K562 (cell line): Measurements from ENCODE around the gene ELAVL3. TPM values are rescaled to one million over a fixed set of nuclear protein-coding genes. Genes with fewer than 3 reads are reported as not detected.

Experiments used
- BRF1 ChIP-seq: IDR thresholded peaks from 3 replicates; pipeline ENCODE4 v1.6.1; 2011; ENCODE audit warnings: borderline replicate concordance, mild to moderate bottlenecking; ENCODE audit not compliant: insufficient read length; ENCODE audit errors: extremely low read depth
- C11orf30 ChIP-seq: fragments of 450-650 bp; IDR thresholded peaks from 2 replicates; pipeline ENCODE4 v1.6.1; 2016; ENCODE audit warnings: low read depth, mild to moderate bottlenecking
- GABPB1 ChIP-seq: sonication (generic); formaldehyde crosslinking; IDR thresholded peaks from 2 replicates; pipeline ENCODE4 v1.8.0; 2022; ENCODE audit warnings: mild to moderate bottlenecking, missing genetic modification reagents
- GTF2E2 ChIP-seq: fragments of 200-800 bp; sonication (Bioruptor generic); IDR thresholded peaks from 2 replicates; pipeline ENCODE4 v1.6.1; 2016; ENCODE audit warnings: missing genetic modification characterization, missing compliant biosample characterization
- HEY1 ChIP-seq: fragments of 250-450 bp; sonication (Bioruptor Pico); IDR thresholded peaks from 2 replicates; pipeline ENCODE4 v1.5.0; 2020; ENCODE audit warnings: mild to moderate bottlenecking, moderate library complexity, borderline replicate concordance
- HNRNPH1 ChIP-seq: fragments of 200-400 bp; formaldehyde crosslinking; optimal IDR thresholded peaks from 2 replicates; pipeline ENCODE3; 2017; ENCODE audit warnings: low read depth, mild to moderate bottlenecking, low read length, moderate library complexity
- JUN ChIP-seq, 2 experiments: sonication (generic) in 1 of 2; formaldehyde crosslinking in 1 of 2; IDR thresholded peaks; 2 replicates each; pipeline versions ENCODE4 v1.6.1 to v1.8.0; 2012 to 2022; ENCODE audit warnings: borderline replicate concordance in 2 of 2, mild to moderate bottlenecking in 2 of 2, improper control_type of control experiment in 1 of 2, low read depth in 1 of 2, low read length in 1 of 2, missing genetic modification reagents in 1 of 2
- NCOA4 ChIP-seq: fragments of 450-650 bp; IDR thresholded peaks from 2 replicates; pipeline ENCODE4 v1.6.1; 2018; ENCODE audit warnings: mild to moderate bottlenecking; ENCODE audit not compliant: partially characterized antibody
- NELFE ChIP-seq: IDR thresholded peaks from 2 replicates; pipeline ENCODE4 v1.6.1; 2011; ENCODE audit warnings: mild to moderate bottlenecking; ENCODE audit not compliant: insufficient read depth, insufficient read length
- RBM25 ChIP-seq: fragments of 200-400 bp; formaldehyde crosslinking; IDR thresholded peaks from 2 replicates; pipeline ENCODE4 v1.6.1; 2018; ENCODE audit warnings: low read length, low read depth, moderate library complexity; ENCODE audit not compliant: severe bottlenecking
- TCF3 ChIP-seq: sonication (generic); formaldehyde crosslinking; IDR thresholded peaks from 2 replicates; pipeline ENCODE4 v1.4.0; 2020; ENCODE audit warnings: mild to moderate bottlenecking, missing genetic modification reagents
- ZNF263 ChIP-seq: sonication (generic); formaldehyde crosslinking; IDR thresholded peaks from 2 replicates; pipeline ENCODE4 v1.8.0; 2022; ENCODE audit warnings: mild to moderate bottlenecking, missing genetic modification reagents, borderline replicate concordance
- ZNF354B ChIP-seq: fragments of 250-450 bp; sonication (Bioruptor Pico); IDR thresholded peaks from 2 replicates; pipeline ENCODE4 v1.4.0; 2020
- ZNF511 ChIP-seq: sonication (generic); formaldehyde crosslinking; IDR thresholded peaks from 2 replicates; pipeline ENCODE4 v1.8.0; 2022; ENCODE audit warnings: mild to moderate bottlenecking, missing genetic modification reagents
- polyA plus RNA-seq, 8 experiments: library from polyadenylated mRNA; depleted of rRNA in 4 of 8; stranded (reverse) in 5 of 8; unstranded in 3 of 8; fragments of >200 nt; fragmentation: Nextera tagmentation in 2 of 8; fragmentation: Illumina TruSeq in 1 of 8; extraction: Ambion mirVana in 2 of 8; extraction: Trizol in 1 of 8; gene quantifications; 2 replicates each; pipeline versions ENCODE4 v1.2.1 to v1.2.3, GENCODE V29; 2011 to 2014; ENCODE audit warnings: inconsistent platforms in 1 of 8, missing spikeins in 1 of 8
- total RNA-seq, 7 experiments: library from RNA; depleted of rRNA in 6 of 7; stranded (reverse); fragments of >200 nt in 6 of 7; fragmentation: Illumina TruSeq in 2 of 7; extraction: Trizol in 2 of 7; gene quantifications; 2 replicates each; pipeline versions ENCODE4 v1.2.1 to v1.2.3, GENCODE V29; 2011 to 2021; ENCODE audit warnings: low replicate concordance in 1 of 7
- TF ChIP-seq, protein P1 (sequence below), 2 experiments: IDR thresholded peaks in 1 of 2; conservative IDR thresholded peaks in 1 of 2; 2 replicates each; pipeline ENCODE4 v1.6.1; 2016; ENCODE audit warnings: low read depth in 2 of 2, mild to moderate bottlenecking in 1 of 2, missing compliant biosample characterization in 1 of 2, missing genetic modification characterization in 1 of 2, moderate library complexity in 1 of 2
- TF ChIP-seq, protein P2 (sequence below): IDR thresholded peaks from 2 replicates; pipeline ENCODE4 v1.6.1; 2011; ENCODE audit warnings: borderline replicate concordance, low read depth, mild to moderate bottlenecking, moderate library complexity, low read length; ENCODE audit not compliant: insufficient read depth, poor library complexity, severe bottlenecking
- TF ChIP-seq, protein P3 (sequence below), 2 experiments: IDR thresholded peaks; 2 replicates each; pipeline ENCODE4 v1.6.1; 2011; ENCODE audit warnings: borderline replicate concordance in 1 of 2, control low read depth in 1 of 2, low read depth in 1 of 2, low read length in 1 of 2, mild to moderate bottlenecking in 1 of 2, mixed read lengths in 1 of 2, moderate library complexity in 1 of 2; ENCODE audit not compliant: insufficient read depth in 1 of 2, insufficient read length in 1 of 2, poor library complexity in 1 of 2, severe bottlenecking in 1 of 2; ENCODE audit errors: extremely low read depth in 1 of 2

ELAVL3 gene
- total and polyA plus RNA-seq, 9 of the 15 experiments (the other 6 are each of a cell fraction or from before 2014, with no cell fraction given), result not detected

- TF ChIP-seq, protein P1, sequence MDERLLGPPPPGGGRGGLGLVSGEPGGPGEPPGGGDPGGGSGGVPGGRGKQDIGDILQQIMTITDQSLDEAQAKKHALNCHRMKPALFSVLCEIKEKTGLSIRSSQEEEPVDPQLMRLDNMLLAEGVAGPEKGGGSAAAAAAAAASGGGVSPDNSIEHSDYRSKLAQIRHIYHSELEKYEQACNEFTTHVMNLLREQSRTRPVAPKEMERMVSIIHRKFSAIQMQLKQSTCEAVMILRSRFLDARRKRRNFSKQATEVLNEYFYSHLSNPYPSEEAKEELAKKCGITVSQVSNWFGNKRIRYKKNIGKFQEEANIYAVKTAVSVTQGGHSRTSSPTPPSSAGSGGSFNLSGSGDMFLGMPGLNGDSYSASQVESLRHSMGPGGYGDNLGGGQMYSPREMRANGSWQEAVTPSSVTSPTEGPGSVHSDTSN (CRISPR knock-in tag; IDR thresholded peaks at IDR 0.05; ENCODE audit: low read depth), result no peak
- TF ChIP-seq, protein P1 (tag; conservative IDR thresholded peaks at IDR 0.05; ENCODE audit: low read depth), result no peak
- TF ChIP-seq C11orf30 (peak; percentile 66; the same call in 1 of the 2 replicates), GABPB1 (peak; percentile 23; the same call in 1 of the 2 replicates), HNRNPH1 (no peak), ZNF511 (no peak), NELFE (no peak), NCOA4 (no peak), JUN (IDR thresholded peaks at IDR 0.05; ENCODE audit: borderline replicate concordance, low read depth, low read length) (peak; percentile 79), JUN (CRISPR knock-in tag; IDR thresholded peaks at IDR 0.05; ENCODE audit: borderline replicate concordance) (no peak; the same call in none of the 2 replicates), ZNF354B (CRISPR knock-in tag) (no peak), HEY1 (no peak), BRF1 (no peak), TCF3 (CRISPR knock-in tag) (no peak), GTF2E2 (tag) (no peak), RBM25 (peak; percentile 34), ZNF263 (CRISPR knock-in tag) (no peak; the same call in 1 of the 2 replicates)
- TF ChIP-seq, protein P2, sequence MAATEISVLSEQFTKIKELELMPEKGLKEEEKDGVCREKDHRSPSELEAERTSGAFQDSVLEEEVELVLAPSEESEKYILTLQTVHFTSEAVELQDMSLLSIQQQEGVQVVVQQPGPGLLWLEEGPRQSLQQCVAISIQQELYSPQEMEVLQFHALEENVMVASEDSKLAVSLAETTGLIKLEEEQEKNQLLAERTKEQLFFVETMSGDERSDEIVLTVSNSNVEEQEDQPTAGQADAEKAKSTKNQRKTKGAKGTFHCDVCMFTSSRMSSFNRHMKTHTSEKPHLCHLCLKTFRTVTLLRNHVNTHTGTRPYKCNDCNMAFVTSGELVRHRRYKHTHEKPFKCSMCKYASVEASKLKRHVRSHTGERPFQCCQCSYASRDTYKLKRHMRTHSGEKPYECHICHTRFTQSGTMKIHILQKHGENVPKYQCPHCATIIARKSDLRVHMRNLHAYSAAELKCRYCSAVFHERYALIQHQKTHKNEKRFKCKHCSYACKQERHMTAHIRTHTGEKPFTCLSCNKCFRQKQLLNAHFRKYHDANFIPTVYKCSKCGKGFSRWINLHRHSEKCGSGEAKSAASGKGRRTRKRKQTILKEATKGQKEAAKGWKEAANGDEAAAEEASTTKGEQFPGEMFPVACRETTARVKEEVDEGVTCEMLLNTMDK, result peak; percentile 90
- TF ChIP-seq, protein P3, sequence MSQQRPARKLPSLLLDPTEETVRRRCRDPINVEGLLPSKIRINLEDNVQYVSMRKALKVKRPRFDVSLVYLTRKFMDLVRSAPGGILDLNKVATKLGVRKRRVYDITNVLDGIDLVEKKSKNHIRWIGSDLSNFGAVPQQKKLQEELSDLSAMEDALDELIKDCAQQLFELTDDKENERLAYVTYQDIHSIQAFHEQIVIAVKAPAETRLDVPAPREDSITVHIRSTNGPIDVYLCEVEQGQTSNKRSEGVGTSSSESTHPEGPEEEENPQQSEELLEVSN (IDR thresholded peaks at IDR 0.05; ENCODE audit: borderline replicate concordance in 1 of 2, extremely low read depth in 1 of 2, insufficient read depth in 1 of 2, insufficient read length in 1 of 2, low read depth in 1 of 2, low read length in 1 of 2, poor library complexity in 1 of 2, severe bottlenecking in 1 of 2), result peak; percentile 32 to 70
Observed at GRCh38 chr19:11496391-11497163, 15.7 kb upstream of the ELAVL3 start (continued).
